Esophagus muscularis mucosa (tissue), 4 donors: ENCODE measurements around the gene MCF2L.

Experiments used
- EP300 ChIP-seq: sonication (generic); formaldehyde crosslinking; IDR thresholded peaks from one replicate; pipeline ENCODE4 v1.6.1; 2017; ENCODE audit warnings: antibody characterized with exemption
- POLR2A ChIP-seq: fragments of 450-650 bp; IDR thresholded peaks from one replicate; pipeline ENCODE4 v1.6.1; 2017; ENCODE audit warnings: antibody characterized with exemption, moderate library complexity, mild to moderate bottlenecking, low read depth
- POLR2AphosphoS5 ChIP-seq, 2 donors: sonication (generic); formaldehyde crosslinking; IDR thresholded peaks; one replicate each; pipeline ENCODE4 v1.6.1; 2017; ENCODE audit warnings: antibody characterized with exemption in 2 of 2
- TF ChIP-seq, protein P1 (sequence below), 3 experiments: fragments of 200-600 bp in 2 of 3; fragments of 450-650 bp in 1 of 3; sonication (generic) in 2 of 3; IDR thresholded peaks; one replicate each; pipeline ENCODE4 v1.5.1; 2017 to 2019; ENCODE audit warnings: antibody characterized with exemption in 3 of 3, mild to moderate bottlenecking in 2 of 3, moderate library complexity in 1 of 3

- TF ChIP-seq POLR2AphosphoS5 (IDR thresholded peaks at IDR 0.05), result no peak
- TF ChIP-seq, protein P1, sequence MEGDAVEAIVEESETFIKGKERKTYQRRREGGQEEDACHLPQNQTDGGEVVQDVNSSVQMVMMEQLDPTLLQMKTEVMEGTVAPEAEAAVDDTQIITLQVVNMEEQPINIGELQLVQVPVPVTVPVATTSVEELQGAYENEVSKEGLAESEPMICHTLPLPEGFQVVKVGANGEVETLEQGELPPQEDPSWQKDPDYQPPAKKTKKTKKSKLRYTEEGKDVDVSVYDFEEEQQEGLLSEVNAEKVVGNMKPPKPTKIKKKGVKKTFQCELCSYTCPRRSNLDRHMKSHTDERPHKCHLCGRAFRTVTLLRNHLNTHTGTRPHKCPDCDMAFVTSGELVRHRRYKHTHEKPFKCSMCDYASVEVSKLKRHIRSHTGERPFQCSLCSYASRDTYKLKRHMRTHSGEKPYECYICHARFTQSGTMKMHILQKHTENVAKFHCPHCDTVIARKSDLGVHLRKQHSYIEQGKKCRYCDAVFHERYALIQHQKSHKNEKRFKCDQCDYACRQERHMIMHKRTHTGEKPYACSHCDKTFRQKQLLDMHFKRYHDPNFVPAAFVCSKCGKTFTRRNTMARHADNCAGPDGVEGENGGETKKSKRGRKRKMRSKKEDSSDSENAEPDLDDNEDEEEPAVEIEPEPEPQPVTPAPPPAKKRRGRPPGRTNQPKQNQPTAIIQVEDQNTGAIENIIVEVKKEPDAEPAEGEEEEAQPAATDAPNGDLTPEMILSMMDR (IDR thresholded peaks at IDR 0.05), result no peak
- TF ChIP-seq POLR2A, result no peak
- TF ChIP-seq EP300, result no peak
Observed at GRCh38 chr13:113020323-113021080, 51.5 kb downstream of the MCF2L start.
